GM11168 (cell line): Measurements from ENCODE around the gene NID2.

Source experiments
- in situ Hi-C: fragments of 300-500 bp; cut with MboI; formaldehyde crosslinking; loops from one replicate; pipeline ENCODE4 v1.12.0; 2022; ENCODE audit warnings: low sequenced_read_pairs; ENCODE audit not compliant: unreplicated experiment

Gene NID2, protein sequence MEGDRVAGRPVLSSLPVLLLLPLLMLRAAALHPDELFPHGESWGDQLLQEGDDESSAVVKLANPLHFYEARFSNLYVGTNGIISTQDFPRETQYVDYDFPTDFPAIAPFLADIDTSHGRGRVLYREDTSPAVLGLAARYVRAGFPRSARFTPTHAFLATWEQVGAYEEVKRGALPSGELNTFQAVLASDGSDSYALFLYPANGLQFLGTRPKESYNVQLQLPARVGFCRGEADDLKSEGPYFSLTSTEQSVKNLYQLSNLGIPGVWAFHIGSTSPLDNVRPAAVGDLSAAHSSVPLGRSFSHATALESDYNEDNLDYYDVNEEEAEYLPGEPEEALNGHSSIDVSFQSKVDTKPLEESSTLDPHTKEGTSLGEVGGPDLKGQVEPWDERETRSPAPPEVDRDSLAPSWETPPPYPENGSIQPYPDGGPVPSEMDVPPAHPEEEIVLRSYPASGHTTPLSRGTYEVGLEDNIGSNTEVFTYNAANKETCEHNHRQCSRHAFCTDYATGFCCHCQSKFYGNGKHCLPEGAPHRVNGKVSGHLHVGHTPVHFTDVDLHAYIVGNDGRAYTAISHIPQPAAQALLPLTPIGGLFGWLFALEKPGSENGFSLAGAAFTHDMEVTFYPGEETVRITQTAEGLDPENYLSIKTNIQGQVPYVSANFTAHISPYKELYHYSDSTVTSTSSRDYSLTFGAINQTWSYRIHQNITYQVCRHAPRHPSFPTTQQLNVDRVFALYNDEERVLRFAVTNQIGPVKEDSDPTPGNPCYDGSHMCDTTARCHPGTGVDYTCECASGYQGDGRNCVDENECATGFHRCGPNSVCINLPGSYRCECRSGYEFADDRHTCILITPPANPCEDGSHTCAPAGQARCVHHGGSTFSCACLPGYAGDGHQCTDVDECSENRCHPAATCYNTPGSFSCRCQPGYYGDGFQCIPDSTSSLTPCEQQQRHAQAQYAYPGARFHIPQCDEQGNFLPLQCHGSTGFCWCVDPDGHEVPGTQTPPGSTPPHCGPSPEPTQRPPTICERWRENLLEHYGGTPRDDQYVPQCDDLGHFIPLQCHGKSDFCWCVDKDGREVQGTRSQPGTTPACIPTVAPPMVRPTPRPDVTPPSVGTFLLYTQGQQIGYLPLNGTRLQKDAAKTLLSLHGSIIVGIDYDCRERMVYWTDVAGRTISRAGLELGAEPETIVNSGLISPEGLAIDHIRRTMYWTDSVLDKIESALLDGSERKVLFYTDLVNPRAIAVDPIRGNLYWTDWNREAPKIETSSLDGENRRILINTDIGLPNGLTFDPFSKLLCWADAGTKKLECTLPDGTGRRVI (N-terminal part only)

DNA sequence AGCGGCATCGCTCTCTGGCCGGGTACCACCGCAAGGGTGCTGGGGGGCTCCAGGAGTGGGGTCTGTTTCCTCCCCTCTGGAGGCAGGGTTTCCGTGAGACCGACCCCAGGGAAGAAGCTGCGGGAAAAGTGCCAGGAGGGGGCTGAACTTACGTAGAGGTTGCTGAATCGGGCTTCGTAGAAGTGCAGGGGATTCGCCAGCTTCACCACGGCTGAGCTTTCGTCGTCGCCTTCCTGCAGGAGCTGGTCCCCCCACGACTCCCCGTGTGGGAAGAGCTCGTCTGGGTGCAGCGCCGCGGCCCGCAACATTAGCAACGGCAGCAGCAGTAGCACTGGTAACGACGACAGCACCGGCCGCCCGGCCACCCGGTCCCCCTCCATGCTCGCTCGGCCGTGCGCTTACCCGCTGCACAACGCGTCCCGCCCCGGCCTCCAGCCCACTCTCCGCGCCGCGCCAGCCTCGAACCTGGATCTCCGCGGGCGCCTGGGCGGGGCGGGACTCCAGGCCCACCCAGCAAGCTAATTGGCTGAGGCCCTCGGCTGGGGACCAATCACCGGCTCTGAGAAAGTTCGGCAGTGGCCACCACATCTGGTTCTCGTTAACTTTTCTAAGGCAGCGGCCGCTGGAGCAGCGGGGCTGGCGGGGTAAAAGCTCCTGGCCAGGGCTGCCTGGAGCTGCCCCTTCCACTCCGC lies at the start of gene NID2:
TSS of gene NID2 (minus strand) at position 445 of the 692 bp plus-strand sequence. CDS start at position 380, 65 bp downstream.
- in situ Hi-C loops, result no loop called here

DNA sequence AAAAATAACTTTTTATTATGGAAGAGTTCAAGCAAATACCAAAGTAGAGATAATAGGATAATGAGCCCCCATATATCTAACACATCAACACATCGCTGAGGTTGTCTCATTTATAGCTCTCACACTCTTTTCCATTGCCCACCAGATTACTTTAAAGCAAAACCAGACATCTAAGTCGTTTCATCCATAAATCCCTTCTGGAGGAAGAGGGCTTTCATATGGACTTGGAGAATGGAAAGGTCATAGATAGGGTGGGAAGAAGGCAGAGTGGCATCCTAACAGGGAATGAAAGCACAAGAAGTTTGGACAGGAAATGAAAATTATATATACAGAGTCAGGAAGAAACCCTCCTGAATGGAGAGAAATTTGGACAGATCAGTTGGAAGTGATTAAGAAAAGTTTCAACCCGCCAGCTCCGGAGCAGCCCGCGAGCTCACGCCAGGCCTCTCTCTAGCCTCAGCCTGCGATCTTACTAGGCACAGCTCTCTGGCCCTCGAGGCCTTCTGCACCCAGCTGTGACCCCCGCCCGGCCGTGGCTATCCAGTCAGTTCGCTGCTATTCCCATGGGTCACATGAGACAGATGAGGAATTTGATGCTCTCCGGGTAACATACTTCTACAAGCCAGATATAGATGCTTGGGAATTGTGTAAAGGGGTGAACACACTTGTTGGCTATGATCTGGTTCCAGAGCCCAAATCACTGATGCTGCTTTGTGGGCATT lies 48.4 kb upstream of the NID2 start:
- in situ Hi-C loops, result no loop called here

DNA sequence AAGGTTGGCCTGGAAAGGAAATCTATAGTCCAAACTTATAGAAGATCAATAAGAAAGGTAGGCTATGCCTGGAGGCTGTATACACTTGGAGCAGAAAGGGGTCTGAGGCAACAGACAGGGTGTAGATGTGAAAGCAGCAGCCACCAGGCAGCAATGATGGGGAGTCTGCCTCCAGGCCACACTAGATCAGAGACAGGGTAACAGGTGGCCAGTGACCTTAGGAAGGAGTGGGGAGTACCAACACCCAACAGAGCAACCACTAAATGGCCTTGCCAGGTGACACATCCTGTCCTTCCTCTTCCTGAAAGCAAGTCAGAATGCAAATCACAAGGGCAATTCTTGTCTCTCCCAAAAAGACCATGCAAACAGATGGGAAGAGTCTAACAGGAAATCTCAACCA lies 46.4 kb upstream of the NID2 start:
- in situ Hi-C loops, result no loop called here

DNA sequence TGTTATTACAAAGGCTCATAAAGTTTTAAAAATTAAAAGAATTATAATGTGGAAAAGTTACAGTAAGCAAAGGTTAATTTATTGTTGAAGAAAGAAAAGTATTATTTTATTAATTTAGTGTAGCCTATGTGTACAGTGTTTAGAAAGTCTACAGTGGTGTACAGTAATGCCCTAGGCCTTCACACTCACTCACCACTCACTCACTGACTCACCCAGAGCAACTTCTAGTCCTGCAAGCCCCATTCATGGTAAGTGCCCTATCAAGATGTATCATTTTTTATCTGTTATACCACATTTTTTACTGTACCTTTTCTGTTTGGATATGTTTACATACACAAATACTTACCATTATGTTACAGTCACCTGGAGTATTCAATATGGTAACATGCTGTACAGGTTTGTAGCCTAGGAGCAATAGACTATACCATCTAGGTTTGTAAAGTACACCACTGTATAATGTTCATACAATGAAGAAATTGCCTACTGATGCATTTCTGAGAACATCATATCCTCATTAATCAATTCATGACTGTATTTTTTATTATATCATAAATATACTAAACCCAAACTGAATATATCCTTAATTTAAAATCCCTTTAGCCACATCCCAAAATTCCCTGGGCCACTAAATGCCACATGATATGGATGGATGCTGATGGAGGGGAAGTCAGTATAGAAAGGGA lies 43.6 kb upstream of the NID2 start:
- in situ Hi-C loops, result no loop called here

DNA sequence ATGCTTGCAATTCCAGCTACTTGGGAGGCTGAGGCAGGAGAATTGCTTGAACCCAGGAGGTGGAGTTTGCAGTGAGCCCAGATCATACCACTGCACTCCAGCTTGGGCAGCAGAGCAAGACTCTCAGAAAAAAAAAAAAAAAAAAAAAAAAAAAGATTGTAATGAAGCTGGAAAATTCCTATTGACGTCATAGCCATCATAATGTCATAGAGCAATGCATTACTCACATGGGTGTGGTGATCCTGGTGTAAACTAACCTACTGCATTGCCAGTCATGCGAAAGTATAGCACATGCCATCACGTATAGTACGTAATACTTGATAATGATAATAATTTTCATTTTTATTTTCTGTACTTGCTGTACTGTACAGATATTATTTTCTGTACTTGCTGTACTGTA lies 42.7 kb upstream of the NID2 start:
- in situ Hi-C loops, result no loop called here

DNA sequence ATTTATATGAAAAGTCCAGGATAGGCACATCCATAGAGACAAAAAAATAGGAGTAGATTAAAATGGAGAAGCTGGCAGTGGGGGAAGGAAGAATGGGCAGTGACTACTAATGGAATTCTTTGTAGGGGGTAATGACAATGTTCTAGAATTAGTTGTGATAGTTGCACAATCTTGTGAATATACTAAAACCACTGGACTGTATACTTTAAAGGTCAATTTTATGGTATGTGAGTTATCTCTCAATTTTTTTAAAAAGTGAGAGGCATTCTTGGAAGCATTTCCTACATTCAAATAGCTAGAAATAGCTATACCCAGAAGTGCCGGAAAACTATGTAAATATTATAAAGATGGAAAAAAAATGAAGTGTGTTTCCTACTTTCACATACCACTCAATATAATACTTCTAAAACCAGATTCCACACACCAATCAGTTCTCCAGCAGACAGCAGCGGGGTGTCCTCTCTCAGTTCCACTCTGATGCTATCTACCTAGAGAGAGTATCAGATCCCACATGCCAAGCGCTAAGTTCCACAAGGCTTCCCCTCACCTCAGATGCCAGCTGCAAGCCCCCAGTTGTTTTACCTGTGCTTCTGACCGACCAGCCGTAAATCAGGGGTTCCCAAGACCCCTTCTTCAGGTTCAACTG lies 41.7 kb upstream of the NID2 start:
- in situ Hi-C loops, result no loop called here

DNA sequence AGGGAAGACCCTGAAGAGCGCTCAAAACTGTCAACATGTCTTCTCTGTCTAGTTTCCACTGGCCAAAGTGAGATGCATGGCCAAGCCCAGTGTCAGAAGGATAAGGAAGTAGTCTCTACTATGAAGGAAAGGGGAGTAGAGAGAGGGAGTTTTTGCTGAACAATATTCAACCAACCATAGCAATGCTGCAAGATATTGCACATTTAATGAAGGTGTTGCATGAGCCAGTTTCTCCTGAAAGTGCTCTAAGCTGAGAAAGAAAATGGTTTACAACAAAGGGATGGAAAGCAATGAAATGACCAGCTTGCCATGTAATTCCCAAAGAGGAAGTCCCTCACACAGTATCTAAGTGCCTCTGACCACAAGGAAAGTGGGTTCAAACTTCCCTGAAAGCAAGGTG lies 40.0 kb upstream of the NID2 start:
- in situ Hi-C loops, result no loop called here

DNA sequence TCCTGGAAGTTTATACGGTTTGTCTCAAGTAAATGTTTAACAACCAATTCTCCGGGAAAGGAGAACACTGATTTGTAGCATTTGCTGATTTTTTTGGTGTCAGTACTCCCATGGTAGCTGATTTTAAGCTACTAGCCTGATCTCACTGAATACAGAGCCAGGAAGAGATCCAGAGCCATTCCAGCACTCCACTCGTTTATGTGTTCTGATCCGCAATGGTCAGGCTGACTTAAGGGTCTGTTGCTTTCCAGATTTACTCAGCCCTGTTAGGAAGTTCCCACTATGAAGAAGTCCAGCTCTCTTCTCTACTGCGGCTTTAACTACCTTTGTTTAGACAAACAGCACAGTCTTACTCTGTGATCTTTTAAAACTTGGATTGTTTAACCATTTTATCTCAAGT lies 38.0 kb upstream of the NID2 start:
- in situ Hi-C loops, result no loop called here

DNA sequence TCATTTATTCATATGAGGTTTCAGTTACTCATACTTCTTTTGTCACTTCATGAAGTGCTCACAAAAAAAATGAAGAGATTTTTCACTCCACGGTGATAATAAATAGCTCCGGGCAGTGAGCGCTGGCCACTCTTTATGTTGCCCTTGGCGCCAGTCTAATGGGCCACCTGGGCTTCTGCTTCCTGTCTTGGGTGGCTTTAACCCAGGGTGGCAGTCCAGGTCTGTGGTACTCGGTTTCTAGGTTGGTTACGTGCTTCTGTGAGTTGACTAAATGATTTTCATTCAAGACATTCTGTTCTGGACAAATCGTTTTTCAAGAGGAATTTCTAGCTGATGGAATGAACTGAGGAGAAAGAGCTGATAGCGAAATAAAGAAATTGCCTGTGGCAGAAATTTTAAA lies 34.6 kb upstream of the NID2 start:
- in situ Hi-C loops, result no loop called here

DNA sequence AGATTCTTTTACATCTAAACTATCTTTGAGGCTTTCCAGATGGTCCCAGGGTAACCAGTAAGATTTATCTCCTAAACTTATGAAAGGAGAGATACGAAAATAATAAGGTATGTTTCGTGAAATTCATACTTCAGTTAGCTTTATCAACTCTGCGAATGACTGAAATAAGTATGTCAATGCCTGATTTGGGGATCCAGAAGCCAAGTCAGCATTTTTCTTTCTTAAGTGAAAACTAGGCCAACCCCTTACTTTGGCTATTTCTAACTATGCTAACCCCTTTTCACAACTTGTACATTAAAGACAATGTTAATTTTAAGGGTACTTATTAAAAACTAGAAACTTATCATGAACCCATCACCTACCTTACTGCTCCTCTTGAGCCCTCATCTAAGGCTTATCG lies 26.9 kb upstream of the NID2 start:
- in situ Hi-C loops, result no loop called here

DNA sequence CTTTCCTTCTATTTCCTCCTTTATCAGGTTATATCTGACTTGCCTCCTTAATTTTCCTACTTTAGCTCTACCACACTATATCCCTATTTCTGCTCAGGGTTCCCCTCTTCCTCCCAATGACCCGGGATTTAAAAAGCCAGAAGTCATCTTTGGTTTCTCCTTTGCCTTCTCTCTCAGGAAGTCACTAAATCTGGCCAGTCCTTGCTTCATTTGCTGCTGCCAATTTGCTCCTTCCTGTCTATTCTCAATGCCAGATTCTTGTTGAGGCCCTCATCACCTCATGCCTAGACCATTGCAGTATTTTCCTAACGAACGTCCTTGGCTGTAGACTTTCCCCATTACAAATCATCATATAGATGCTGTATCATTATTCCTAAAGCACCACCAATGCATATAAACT lies 26.5 kb upstream of the NID2 start:
- in situ Hi-C loops, result no loop called here

DNA sequence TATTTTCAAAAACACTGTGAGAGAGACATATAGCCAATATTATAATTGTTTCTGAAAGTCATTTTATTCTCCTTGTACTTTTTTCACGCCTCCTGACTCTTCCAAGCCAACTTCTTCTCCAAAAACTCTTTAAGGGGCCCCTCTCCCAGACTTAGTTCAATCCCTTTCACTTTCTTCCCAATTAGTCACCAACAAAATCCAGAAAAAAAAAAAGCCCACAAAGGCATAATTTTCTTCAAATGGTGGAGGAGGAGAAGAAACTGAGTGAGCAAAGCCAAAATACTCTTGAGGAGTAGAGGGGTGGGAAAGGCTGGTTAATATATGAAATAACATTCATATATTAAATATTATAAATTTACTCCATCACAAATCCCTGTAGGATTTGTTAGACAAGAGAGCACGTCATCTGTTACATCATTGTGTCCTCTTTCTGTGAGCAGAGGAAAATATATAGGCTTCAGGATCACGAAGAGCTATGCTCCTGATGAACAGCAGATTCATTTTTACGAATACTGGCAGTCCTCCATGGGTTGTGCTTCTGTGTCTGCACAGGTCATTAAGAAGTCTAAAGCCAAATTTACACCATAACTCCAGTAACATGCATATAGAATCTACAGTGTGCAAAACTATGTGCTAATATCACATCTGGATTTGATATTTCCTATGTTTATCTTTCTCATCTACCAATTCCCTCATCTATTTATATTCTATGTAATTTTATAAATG lies 25.9 kb upstream of the NID2 start:
- in situ Hi-C loops, result no loop called here

DNA sequence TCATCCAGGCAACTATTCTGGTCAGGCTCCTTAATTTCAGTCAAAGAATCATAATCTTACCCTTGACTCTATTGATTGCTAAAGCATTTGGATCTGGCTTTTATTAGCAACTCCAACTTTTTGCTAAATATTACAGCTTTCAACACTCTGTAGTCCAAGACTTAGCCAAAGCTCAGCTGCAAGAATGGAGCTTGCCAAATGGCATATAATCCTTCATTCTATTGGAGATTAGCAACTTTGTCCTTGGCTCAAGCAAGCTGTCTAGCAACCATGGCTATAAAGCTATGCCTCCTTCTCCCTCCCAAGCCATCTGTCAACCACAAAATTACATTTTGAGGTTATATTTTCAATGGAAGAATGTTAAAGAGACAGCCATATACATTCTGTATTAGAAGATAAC lies 23.1 kb upstream of the NID2 start:
- in situ Hi-C loops, result no loop called here

DNA sequence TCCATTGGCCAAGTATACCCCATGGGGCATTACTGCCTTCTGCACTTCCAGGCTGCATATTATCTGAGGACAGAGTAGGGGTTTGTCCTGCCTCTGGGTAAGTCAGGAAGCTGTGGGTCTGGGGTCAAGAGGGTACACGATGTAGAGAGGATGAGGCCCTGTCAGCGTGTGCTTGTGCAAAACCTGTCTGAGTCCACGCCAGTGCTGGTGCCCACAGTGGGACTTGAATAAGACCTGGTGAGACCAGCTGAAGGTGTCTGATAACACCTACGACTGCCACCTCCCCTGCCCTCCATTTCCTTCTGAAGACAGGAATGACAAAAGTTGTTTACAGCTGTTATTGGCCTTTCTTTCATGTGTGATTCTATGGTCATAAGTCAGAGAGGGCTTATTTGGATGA lies 22.1 kb upstream of the NID2 start:
- in situ Hi-C loops, result no loop called here

DNA sequence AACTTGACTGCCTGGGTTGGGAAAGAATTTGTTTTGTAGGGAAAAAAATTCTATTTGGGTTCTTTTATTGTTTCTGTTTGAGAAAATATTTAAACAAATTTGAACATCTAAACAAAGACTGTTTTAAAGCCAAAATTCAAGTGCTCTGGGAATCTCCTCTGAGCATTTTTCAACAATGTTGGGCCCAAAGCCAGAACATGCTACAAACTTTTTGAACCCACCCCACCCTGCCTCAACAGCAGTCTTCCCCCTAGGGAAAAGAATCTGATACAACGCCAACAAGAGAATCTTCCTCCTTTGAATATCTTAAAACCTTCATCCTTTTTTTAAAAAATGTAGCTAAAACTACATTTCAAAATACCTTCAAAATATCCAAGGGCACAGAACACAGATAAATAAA lies 20.4 kb upstream of the NID2 start:
- in situ Hi-C loops, result no loop called here

DNA sequence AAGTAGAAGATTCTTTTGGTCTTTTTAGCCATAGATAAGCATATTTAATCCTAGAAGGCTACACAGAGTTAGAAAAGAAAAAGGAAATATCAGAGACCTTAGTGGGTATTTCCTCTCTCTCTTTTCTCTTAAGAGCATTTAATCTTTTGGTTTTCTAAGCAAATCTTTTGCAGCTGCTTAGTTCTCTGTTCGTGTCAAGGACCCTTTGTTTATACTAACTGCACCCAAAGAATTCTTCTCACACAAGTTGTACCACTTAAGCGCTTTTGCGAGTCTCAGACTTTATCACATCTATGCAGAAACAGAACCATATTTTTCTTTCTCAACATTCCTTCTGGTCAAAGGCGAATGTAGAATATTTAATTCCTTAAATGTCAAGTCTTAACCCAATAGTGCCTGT lies 17.9 kb upstream of the NID2 start:
- in situ Hi-C loops, result no loop called here

DNA sequence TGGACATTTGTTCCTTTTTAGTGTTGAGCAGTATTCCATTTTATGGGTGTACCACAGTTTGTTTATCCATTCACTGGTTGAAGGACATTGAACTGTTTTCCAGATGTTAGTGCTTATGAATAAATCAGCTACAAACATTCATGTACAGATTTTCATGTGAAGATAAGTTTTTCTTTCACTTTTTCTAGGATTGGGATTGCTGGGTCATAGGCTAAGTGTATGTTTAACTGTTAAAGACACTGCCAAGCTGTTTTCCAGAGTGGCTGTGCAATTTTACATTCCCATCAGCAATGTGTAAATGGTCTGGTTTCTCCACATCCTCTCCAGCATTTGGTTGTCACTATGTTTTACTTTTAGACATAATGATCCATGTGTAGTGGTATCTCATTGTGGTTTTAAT lies 14.0 kb upstream of the NID2 start:
- in situ Hi-C loops, result no loop called here

DNA sequence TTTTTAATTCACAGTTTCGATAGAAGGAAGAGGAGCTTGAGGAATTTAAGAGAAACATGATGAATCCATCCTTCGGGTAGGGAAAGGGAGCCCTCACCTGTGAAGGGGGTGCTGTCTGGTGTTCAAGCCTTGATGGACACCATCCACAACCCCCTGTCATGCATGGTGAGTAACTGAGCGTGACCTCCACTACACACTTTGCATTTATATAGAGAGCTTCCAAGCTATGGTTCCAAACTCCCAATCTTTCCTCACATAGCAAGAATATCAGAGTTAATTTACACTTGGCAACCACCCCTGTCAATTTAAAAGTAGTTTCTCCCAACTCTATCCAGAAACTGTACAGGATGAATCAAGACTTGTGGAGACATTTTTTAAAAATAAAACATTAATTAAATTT lies 13.1 kb upstream of the NID2 start:
- in situ Hi-C loops, result no loop called here
